Hepatocyte (in vitro differentiated cells): ENCODE measurements around the gene MEGF11.

ENCODE experiments used
- CTCF ChIP-seq: fragments of 200-600 bp; sonication (generic); IDR thresholded peaks from 2 replicates; pipeline ENCODE4 v1.5.1; 2016; ENCODE audit warnings: antibody characterized with exemption, mild to moderate bottlenecking; ENCODE audit not compliant: poor library complexity
- EZH2phosphoT487 ChIP-seq: fragments of 200-600 bp; sonication (generic); IDR thresholded peaks from one replicate; pipeline ENCODE4 v1.6.1; 2018; ENCODE audit warnings: antibody characterized with exemption, mild to moderate bottlenecking, low read depth, moderate library complexity; ENCODE audit not compliant: unreplicated experiment, severe bottlenecking

GRCh38 chr15:65881766-65882434, 371.6 kb downstream of the MEGF11 start:
- no peak for TF ChIP-seq CTCF
- TF ChIP-seq EZH2phosphoT487 = no peak
